Cerebellar nuclear complex (tissue), 1 donor: ENCODE data around the gene GABRB3.

Source experiments
- DNase-seq, 2 experiments: peaks; one replicate each; lab custom pipeline; 2025; lab: John Stamatoyannopoulos, UW

GABRB3 gene

GRCh38 chr15:26555898-26556297 is 217.0 kb downstream of the GABRB3 start:
- no peak for DNase-seq

GRCh38 chr15:26551473-26551872 is 221.4 kb downstream of the GABRB3 start:
- DNase-seq = no peak

- no peak for DNase-seq
These were observed 222.0 kb downstream of the GABRB3 start for GRCh38 chr15:26550880-26551279.

- DNase-seq = no peak
These were observed 235.2 kb downstream of the GABRB3 start for GRCh38 chr15:26537663-26538062.

- DNase-seq = no peak
These were observed 241.4 kb downstream of the GABRB3 start for GRCh38 chr15:26531489-26531888.

- no peak for DNase-seq
These were observed 247.8 kb downstream of the GABRB3 start for GRCh38 chr15:26525096-26525495.

GRCh38 chr15:26521691-26522198 is 251.1 kb downstream of the GABRB3 start:
- DNase-seq = no peak

- no peak for DNase-seq
These were observed 251.7 kb downstream of the GABRB3 start for GRCh38 chr15:26521130-26521529.

GRCh38 chr15:26518885-26519284 is 254.0 kb downstream of the GABRB3 start:
- DNase-seq = no peak

- DNase-seq = no peak
These were observed 256.5 kb downstream of the GABRB3 start for GRCh38 chr15:26516102-26516980.

GRCh38 chr15:26504009-26504408 is 268.9 kb downstream of the GABRB3 start:
- DNase-seq = no peak
